Brain microvascular endothelial cell (primary cell): Measurements from ENCODE around the gene NGLY1.

ENCODE experiments used
- DNase-seq: peaks from one replicate; pipeline ENCODE4 v3.0.0-alpha.2; 2020
- H3K27ac ChIP-seq: fragments of 250-450 bp; sonication (Bioruptor Pico); 2 replicates; pipeline ENCODE4 v1.5.1; 2020; ENCODE audit warnings: mild to moderate bottlenecking, moderate library complexity
- H3K27me3 ChIP-seq: fragments of 250-450 bp; sonication (Bioruptor Pico); replicated peaks from 2 replicates; pipeline ENCODE4 v1.5.1; 2020; ENCODE audit warnings: mild to moderate bottlenecking
- H3K36me3 ChIP-seq: fragments of 250-450 bp; sonication (Bioruptor Pico); replicated peaks from 2 replicates; pipeline ENCODE4 v1.5.1; 2020; ENCODE audit warnings: mild to moderate bottlenecking
- H3K4me3 ChIP-seq: 2 replicates; pipeline ENCODE4 v1.5.1; 2011; ENCODE audit warnings: low read depth, mild to moderate bottlenecking, control low read depth, low read length, moderate library complexity
- CTCF ChIP-seq: IDR thresholded peaks from 2 replicates; pipeline ENCODE4 v1.5.1; 2011; ENCODE audit warnings: low read depth, mild to moderate bottlenecking, moderate library complexity, low read length, control low read depth, inconsistent platforms; ENCODE audit errors: missing control alignments
- in situ Hi-C: cut with HindIII; loops from 2 replicates; pipeline ENCODE4 v1.10.0; 2017; ENCODE audit warnings: low sequenced_read_pairs, low pct_ligation_motif_present

Gene NGLY1

DNA sequence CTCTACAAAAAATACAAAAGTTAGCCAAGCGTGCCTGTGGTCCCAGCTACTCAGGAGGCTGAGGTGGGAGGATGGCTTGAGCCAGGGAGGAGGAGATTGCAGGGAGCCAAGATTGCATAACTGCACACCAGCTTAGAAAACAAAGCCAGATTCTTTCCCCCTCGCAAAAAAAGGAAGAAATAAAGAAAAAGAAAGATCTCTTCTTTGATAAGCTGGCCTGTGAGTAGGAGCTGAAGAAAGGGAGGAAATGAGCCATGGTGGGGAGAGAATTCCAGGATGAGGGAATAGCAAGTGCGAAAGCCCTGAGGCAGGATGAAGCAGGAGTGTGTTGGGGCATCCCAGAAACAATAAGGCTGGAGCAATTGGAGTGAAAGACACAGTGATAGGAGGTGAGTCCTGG lies 94.0 kb downstream of the NGLY1 start:
- Histone ChIP-seq H3K36me3 (no peaks in the 10 kb centered on the region), H3K27me3 (no peaks in the 10 kb centered on the region), H3K27ac (no peak overlapping the region), H3K4me3 (no peak overlapping the region)
- TF ChIP-seq CTCF, result no peak
- in situ Hi-C loops, result no loop called here
- no peak for DNase-seq

DNA sequence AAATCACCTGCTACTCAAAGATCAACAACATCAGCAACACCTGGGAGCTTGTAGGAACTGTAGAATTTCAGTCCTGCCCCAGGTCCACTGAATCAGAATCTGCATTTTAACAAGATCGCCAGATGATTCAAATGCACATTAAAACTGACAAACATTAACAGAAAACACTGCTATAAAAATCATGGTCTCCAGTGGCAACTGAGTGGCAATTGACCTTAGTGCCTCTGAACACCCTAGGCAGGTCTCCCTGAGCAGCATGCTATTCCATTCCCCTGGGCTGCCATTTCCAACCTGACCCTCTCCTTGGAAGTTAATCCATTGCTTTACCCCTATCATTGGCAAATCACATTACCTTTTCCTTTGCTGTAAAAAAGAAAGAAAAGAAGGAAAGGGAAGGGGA lies 95.5 kb downstream of the NGLY1 start:
- Histone ChIP-seq H3K27me3 (no peaks in the 10 kb centered on the region), H3K4me3 (no peak overlapping the region), H3K36me3 (no peaks in the 10 kb centered on the region), H3K27ac (no peak overlapping the region)
- in situ Hi-C loops, result no loop called here
- no peak for TF ChIP-seq CTCF
- no peak for DNase-seq

DNA sequence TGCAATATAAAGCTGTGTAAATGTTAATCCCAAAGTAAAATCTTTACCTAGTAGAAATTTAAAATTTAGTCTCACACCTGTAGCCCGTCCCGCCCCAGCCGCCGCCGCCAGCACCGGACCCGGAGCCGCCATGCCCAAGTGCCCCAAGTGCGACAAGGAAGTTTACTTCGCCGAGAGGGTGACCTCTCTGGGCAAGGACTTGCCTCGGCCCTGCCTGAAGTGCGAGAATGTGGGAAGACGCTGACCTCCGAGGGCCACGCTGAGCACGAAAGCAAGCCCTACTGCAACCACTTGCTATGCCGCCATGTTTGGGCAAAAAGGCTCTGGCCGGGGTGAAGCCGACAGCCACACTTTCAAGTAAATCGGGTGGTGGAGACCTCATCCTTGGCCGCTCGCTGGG lies 96.5 kb downstream of the NGLY1 start:
- Histone ChIP-seq H3K36me3 (no peaks in the 10 kb centered on the region), H3K4me3 (no peak overlapping the region), H3K27me3 (no peaks in the 10 kb centered on the region), H3K27ac (no peak overlapping the region)
- in situ Hi-C loops, result no loop called here
- no peak for DNase-seq
- TF ChIP-seq CTCF, result no peak

DNA sequence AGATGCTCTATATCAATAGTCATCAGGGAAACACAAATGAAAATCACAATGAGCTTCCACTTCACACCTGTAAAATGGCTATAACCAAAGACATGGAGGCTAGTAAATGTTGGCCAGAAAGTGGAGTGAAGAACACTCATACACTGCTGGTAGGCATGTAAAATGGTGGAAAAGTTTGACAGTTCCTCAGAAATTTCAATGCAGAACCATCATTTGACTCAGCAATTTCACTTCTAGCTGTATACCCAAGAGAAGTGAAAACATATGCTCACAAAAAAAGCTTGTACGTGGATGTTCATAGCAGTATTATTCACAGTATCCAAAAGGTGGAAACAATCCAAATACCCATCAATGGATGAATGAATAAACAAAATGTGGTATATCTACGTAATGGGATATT lies 99.4 kb downstream of the NGLY1 start:
- no peak for TF ChIP-seq CTCF
- Histone ChIP-seq H3K36me3 (no peaks in the 10 kb centered on the region), H3K4me3 (no peak overlapping the region), H3K27ac (no peak overlapping the region), H3K27me3 (no peaks in the 10 kb centered on the region)
- no peak for DNase-seq
- in situ Hi-C loops, result no loop called here

DNA sequence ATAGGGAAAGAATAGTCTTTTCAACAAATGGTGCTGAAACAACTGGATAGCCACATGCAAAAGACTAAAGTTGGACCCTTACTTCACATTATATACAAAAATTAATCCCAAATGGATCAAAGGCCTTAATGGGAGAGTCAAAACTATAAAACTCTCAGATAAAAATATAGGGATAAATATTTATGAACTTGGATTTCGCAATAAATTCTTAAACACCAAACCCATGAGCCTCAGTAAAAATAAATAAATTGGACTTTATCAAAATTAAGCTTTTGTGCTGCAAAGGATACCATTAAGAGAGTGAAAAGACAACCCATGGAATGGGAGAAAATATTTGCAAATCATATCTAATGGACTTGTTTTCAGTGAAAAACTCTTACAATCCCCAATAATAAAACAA lies 99.8 kb downstream of the NGLY1 start:
- in situ Hi-C loops, result no loop called here
- Histone ChIP-seq H3K27ac (no peak overlapping the region), H3K27me3 (no peaks in the 10 kb centered on the region), H3K36me3 (no peaks in the 10 kb centered on the region), H3K4me3 (no peak overlapping the region)
- TF ChIP-seq CTCF, result no peak
- DNase-seq, result no peak

DNA sequence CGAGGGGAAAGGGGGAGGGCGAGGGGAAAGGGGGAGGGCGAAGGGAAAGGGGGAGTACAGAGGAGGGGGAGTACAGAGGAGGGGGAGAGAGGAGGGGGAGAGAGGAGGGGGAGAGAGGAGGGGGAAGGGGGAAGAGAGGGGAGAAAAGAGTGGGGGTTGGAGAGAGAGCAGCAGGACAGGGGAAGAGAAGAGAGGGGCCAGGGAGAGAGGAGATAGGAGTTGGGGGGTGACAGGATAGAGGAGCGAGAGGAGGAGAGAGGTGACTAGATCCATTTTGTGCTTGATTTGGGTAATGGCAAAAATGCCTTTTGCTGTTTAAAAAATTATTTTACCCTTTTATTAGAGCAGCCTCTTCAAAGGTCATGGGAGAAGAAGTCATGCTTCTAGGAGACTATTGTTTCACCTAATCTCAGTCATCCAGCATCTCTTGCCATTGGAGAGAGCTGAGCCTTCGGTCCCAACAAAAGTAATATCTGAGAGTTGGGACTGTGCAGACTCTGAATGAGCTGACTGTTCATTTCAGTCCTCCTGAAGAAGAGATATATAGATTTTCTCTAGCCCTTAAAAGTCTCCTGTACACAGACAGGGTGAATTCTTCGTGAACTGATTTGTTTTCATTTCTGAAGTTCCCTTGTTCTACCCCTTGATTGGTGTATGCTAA lies 103.5 kb downstream of the NGLY1 start:
- no peaks in the 10 kb centered on the region for H3K36me3 ChIP-seq
- no peak overlapping the region for H3K4me3 ChIP-seq
- no peak for TF ChIP-seq CTCF
- DNase-seq, result no peak
- no peak overlapping the region for H3K27ac ChIP-seq
- no peaks in the 10 kb centered on the region for H3K27me3 ChIP-seq
- in situ Hi-C loops, result no loop called here
